Activated CD4-positive, alpha-beta T cell treated with anti-CD3 and anti-CD28 coated beads, Interleukin-10, Interleukin-2, amounts not matched to agents 100 ng/mL and 50 ng/mL, durations not matched to agents 16 hours and 8 hours (primary cell): Measurements from ENCODE around the gene KANK4.

Experiments
- DNase-seq: peaks from one replicate; pipeline ENCODE4 v3.0.0-alpha.2; 2020

KANK4 gene

GRCh38 chr1:62318756-62319544 is at the start of gene KANK4:
Gene KANK4 (minus strand): TSS chr1:62319434. CDS start chr1:62281564, 37,870 bp downstream.
- no peak for DNase-seq

DNA sequence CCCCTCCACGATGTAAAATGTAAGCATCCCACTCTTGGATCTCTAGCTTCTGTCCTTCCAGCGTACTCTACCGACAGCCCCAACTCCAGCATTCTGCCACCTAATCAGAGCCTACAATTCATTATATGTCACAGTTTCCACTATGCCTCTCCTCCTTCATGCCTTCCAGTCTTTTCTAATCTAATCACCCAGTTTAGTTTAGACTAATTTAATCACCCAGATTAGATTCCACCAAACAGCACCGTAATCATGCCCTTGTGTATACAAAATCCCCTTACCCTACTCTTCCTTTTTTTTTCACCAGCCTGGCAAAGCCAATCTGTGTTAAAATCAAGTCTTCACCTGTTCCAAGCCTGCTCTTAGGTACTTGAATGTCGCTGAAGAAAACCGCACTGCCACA is 49.8 kb upstream of the KANK4 start:
- DNase-seq = no peak

DNA sequence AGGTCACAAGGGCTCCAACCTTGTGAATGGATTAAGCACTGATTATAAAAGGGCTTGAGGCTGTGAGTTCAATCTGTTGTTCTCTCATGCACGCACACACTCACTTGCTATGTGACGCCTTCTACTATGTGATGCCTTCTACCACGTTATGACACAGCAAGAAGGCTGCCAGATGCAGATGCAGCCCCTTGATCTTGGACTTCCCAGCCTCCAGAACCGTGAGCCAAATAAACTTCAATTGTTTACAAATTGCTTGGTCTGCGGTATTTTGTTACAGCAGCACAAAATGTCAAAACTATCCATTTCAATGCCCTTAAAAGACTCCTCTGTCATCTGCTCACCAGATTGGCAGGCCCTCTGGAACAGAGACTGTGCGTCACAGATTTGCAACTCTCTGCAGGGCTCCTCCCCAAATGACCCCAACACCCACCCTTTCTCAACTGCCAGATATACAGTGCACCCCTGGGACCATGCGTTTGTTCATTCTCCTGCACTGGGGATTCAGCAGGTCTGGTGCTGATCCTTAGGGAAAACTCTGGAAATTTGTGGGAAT is 47.8 kb upstream of the KANK4 start:
- DNase-seq = no peak

DNA sequence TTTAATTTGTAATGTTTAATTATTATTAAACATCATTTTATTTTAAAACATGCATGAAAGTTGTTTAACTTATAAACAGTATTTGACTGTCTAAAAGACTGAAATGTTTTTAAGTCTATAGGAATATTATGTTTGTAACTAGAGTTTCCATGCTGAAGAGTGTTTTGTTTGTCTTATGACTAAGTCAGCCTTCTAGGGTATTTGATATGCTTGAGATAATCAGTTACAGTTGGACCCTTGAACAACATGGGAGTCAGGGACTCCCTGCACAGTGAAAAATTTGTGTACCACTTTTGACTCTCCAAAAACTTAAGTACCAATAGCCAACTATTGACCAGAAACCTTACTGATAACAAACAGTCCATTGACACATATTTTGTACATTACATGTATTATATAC is 45.5 kb upstream of the KANK4 start:
- no peak for DNase-seq

DNA sequence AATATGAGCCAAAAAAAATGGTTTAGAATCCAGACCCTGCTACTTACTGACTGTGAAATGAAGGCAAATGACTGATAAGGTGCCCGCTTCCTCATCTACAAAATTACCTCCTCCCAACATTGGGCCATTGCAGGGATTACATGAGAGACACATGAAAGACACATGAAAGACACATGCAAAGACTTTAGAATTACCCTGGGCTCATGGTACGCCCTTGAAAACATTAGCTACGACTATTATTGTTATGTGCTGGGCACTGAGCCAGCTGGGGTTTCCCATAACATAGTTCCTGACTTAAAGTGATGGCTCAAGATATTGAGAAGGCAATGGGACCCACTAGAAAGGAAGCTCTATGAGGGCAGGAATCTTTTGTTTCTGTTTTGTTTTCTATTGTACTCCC is 43.7 kb upstream of the KANK4 start:
- no peak for DNase-seq

GRCh38 chr1:62362061-62362917 is 43.1 kb upstream of the KANK4 start:
- DNase-seq = no peak

GRCh38 chr1:62361431-62361830 is 42.2 kb upstream of the KANK4 start:
- no peak for DNase-seq

DNA sequence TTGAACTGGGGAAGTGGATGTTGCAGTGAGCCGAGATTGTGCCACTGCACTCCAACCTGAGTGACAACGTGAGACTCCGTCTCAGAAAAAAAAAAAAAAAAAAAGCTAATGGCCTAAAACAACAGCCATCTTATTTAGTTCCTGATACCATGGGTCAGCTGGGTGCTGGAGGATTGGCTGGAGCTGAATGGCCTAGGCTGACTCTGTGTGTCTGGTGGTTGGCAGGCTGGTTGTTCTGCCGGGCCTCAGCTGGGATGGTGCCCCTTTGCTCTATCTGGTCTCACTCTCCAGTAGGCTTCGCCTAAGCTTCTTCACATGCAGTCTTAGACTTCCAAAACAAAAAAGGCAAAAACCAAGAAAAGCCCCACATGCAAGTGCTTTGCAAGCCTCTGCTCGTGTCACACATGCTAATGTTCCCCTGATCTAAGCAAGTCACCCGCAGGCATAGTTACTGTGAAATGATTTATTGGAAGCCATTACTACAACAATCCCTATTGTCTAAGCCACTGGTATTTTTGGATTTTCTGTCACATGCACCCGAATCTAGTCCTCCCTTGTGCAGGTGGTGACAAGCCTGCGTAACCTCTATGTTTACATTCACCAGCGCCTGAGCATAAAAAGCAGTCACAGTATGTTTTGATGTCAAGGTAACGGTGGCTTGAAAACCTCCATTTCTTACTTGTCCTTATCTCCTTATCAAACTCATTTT is 39.6 kb upstream of the KANK4 start:
- DNase-seq = no peak

DNA sequence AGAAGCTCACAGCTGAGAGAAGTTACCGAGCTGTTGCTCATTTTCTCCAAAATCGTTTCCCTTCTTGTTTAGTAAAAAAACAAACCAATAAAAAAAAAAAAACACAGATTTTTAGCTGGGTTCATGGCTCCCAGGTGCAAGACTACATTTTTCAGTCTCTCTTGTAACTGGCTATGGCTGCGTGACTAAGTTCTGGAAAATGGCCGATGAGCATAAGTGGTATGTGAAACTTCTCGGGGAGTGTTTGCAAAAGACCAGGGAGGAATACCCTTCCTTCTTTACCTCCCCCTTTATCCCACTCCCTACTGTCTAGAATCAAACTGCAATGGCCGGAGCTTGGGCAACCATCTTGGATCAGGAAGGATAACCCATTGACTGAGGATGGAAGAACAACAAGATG is 38.7 kb upstream of the KANK4 start:
- no peak for DNase-seq

DNA sequence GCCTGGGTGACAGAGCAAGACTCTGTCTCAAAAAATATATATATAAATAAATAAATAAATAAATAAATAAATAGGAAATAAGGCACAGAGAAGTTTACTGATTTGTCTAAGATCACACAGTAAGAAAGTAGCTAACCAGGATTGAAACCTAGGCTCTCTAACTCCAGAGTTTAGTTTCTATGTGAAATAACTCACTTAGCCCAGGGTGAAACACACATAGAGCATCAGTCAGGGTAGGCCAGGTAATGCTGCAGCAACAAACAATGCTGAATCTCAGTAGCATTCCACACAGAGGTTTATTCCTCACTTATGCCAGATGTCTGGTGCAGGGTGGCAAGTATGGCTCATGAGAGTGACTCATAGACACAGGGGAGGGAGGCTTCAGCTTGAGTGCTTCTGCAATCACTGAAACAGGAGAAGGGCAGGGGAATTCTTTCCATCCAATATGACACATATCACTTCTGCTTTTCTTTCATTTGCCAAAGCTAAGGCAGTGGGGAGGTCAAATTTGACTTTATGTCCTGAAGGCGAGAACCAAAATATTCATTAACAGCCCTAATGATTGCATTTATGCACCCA is 37.1 kb upstream of the KANK4 start:
- DNase-seq = no peak

DNA sequence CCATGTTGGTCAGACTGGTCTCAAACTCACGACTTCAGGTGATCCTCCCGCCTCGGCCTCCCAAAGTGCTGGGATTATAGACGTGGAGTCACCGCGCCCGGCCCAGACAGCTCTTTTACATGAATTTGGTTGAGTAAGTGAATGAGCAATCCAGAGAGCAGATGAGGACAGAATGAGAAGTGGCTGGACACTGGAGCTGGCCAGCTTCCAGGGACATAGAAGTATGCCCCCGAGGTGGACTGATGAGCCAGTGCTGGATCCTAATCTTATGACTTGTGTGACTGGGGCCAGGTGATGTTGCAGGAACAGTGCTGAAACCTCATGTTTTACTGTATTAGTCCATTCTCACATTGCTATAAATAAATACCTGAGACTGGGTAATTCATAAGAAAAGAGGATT is 35.9 kb upstream of the KANK4 start:
- DNase-seq = no peak

GRCh38 chr1:62353853-62354252 is 34.6 kb upstream of the KANK4 start:
- no peak for DNase-seq

GRCh38 chr1:62352387-62352786 is 33.2 kb upstream of the KANK4 start:
- DNase-seq = no peak

- DNase-seq = no peak
Measured at GRCh38 chr1:62349470-62350233, 30.4 kb upstream of the KANK4 start.

GRCh38 chr1:62346886-62347285 is 27.7 kb upstream of the KANK4 start:
- DNase-seq = no peak

DNA sequence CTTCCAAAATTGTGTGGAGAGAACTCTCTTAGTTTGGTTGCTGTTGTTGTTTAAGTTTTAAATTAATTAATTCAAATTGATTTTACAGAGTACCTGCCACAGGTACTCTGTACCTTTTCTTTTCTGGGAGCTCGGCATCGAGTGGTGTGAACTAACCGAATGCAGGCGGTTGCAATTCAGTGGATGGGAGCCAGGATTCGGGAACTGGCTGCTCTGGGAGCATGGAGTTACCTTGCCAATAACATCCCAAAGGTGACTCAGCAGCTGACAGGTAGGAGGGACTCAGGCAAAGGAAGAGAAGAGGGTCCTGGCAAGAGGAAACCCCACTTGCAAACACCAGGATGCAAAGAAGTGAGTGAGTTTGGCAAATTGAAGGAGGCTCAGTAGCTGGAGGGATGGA is 24.7 kb upstream of the KANK4 start:
- no peak for DNase-seq

DNA sequence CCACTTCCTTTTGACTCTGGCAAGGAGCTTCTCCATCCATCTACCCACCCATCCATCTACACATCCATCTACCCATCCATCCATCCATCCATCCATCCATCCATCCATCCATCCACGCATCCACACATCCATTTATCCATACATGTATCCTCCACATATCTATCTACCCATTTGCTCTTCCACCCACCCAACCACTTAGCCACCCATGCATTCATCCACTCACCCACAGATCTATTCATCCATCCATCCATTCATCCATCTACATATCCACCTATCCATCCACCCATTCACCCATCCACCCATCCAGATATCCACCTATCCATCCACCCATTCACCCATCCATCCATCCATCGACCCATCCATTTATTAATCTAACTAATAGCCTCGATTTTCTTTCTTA is 23.0 kb upstream of the KANK4 start:
- no peak for DNase-seq

DNA sequence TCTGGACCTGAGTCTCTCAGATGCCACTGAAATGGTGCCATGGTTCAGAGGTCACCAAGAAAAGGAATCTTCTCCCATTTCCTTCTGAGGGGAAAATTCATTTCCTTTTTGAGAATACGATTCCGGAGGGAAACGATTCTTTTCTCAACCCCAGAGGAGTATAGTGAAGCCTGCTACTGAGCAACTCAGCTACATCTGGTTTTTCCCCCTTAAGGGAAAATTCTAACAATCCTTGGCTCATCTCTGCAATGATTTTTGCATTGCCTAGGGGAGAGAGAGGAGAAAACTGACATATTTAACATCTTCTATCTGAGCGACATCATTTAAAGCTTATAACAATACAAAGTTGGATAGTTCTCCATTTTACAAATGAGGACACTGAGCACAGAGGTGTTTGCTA is 22.4 kb upstream of the KANK4 start:
- DNase-seq = no peak

DNA sequence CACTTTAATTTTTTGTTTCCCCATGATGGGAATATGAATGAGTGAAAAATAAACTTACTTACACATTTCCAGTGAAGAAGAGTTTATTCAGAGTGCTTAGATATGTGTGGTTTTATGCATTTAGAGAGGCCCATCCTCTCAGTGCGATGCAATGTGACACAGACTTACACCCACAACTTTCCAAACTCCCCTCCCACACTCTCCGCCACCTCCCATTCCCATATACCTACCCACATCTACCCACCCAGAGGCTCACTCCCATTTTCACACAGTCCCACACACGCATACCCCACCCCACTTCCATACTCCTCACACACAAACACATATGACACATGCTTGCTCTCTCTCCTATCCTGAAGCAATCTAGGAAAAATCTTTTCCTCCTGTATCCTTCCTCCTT is 21.9 kb upstream of the KANK4 start:
- no peak for DNase-seq

DNA sequence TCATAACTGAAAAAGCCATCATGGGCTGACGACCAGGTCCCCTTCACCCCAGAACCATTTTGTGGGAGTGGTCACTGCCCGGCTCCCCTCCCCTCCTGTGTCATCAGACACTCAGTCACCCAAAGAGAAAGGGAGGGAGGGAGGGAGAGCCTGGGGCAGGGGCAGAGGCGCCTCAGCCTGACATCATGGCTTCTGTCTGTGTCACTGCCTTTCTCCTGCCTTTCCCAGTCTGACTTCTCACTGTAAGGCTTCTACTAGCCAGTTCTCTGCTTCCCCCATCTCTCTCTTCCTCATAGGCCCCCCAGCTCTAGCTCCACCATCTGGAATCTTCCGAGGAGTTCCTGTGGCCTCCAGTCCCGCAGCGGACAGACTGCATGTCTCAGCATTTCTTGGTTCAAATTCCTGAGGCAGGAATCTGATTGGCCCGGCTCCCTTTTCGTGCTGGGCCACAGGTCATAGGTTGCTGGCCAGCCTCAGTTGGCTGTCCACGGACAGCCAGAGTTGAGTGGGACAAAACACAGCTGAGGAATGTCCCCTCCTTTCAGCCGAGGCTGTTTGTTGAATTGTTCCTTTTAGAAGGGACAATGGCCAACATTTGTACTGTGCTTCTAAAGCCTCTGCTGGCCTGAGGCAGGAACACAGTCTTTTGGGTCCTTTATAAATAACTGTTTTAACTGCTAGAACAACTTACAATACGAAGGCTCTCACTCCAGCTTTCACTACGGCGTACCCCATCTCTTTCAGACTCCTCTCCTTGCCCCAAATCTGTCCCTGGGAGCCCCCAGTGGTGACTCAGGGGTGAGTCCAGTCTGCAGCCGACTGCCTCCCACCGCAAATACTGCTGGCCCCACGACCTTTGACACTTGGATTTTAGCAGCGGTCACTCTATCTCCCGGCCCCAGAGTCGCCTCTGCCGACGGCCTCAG is 18.7 kb upstream of the KANK4 start:
- DNase-seq = no peak
